H1 (cell line): ENCODE results near the gene ANKRD40CL. TPM values are rescaled to one million over a fixed set of nuclear protein-coding genes. Genes with fewer than 3 reads are reported as not detected.

Experiments
- CTBP2 ChIP-seq: IDR thresholded peaks from 2 replicates; pipeline ENCODE4 v1.7.0; 2011; ENCODE audit warnings: borderline replicate concordance, mild to moderate bottlenecking, moderate library complexity, mixed read lengths, low read length; ENCODE audit not compliant: insufficient read depth, insufficient read length
- EZH2 ChIP-seq: fragments of 200-600 bp; sonication (generic); IDR thresholded peaks from 2 replicates; pipeline ENCODE4 v1.7.1; 2012; ENCODE audit warnings: low read depth, mild to moderate bottlenecking, moderate library complexity, low read length, inconsistent platforms; ENCODE audit not compliant: severe bottlenecking
- JUN ChIP-seq: IDR thresholded peaks from 2 replicates; pipeline ENCODE4 v1.6.1; 2011; ENCODE audit warnings: low read depth, mild to moderate bottlenecking, improper control_type of control experiment, low read length
- KDM1A ChIP-seq: fragments of 200-600, 300-600 bp; sonication (generic); IDR thresholded peaks from 2 replicates; pipeline ENCODE4 v1.7.1; 2016; ENCODE audit warnings: mild to moderate bottlenecking, low read length, borderline replicate concordance
- SIRT6 ChIP-seq: IDR thresholded peaks from one replicate; pipeline ENCODE4 v1.7.1; 2012; ENCODE audit warnings: low read length, inconsistent platforms
- SP4 ChIP-seq: IDR thresholded peaks from 2 replicates; pipeline ENCODE4 v1.6.1; 2012; ENCODE audit warnings: low read length, inconsistent platforms
- SUZ12 ChIP-seq: fragments of 200-600 bp; sonication (generic); IDR thresholded peaks from 2 replicates; pipeline ENCODE4 v1.6.1; 2012; ENCODE audit warnings: mild to moderate bottlenecking, inconsistent platforms, low read length, moderate library complexity, mixed read lengths
- polyA plus RNA-seq, 7 experiments: library from polyadenylated mRNA; depleted of rRNA in 3 of 7; stranded (reverse) in 5 of 7; unstranded in 2 of 7; fragments of >200 nt in 5 of 7; fragments of 200-250 nt in 2 of 7; gene quantifications; 1 replicate in 5 of 7; 2 replicates in 1 of 7; 4 replicates in 1 of 7; pipeline versions ENCODE4 v1.2.1 to v1.2.3, GENCODE V29; 2011 to 2013; ENCODE audit warnings: missing spikeins in 2 of 7, mixed read lengths in 2 of 7
- total RNA-seq: library from RNA; stranded (reverse); fragmentation: NEBNext Ultra II Directional; extraction: Animal tissue kit (Norgen Biotek cat#: 25700); gene quantifications from 2 replicates; pipeline ENCODE4 v1.2.1, GENCODE V29; 2021

The ANKRD40CL gene
- total and polyA plus RNA-seq, 2 of the 8 experiments (the other 6 are each of a cell fraction or from before 2014, with no cell fraction given): not detected

GRCh38 chr17:50771991-50772785, 4.9 kb upstream of the ANKRD40CL start (continued):
- TF ChIP-seq JUN (no peak), SP4 (no peak), EZH2 (no peak), SUZ12 (no peak), KDM1A (no peak), SIRT6 (no peak), CTBP2 (no peak)
- TF ChIP-seq, all 59 proteins: peak for 0
